Loucy (cell line): Measurements from ENCODE around the gene DZANK1.

Source experiments
- CTCF ChIP-seq: fragments of 200-600 bp; sonication (generic); conservative IDR thresholded peaks from 2 replicates; pipeline ENCODE4 v1.5.1; 2014; ENCODE audit warnings: mild to moderate bottlenecking, antibody characterized with exemption, low read length
- EZH2phosphoT487 ChIP-seq: fragments of 200-600 bp; IDR thresholded peaks from 2 replicates; pipeline ENCODE4 v1.6.1; 2018; ENCODE audit warnings: antibody characterized with exemption, mild to moderate bottlenecking, moderate library complexity, borderline replicate concordance

- no peak for TF ChIP-seq CTCF
- no peak for TF ChIP-seq EZH2phosphoT487
These were observed 37.7 kb upstream of the DZANK1 start for GRCh38 chr20:18504479-18505060.
